ENCODE measurements around the gene CSNK2B.

Gene CSNK2B

GRCh38 chr6:31676904-31677303, 11.0 kb downstream of the CSNK2B start:
- Histone ChIP-seq H3K36me3 (ENCODE audit: control insufficient read depth, insufficient read depth, low read length) (peaks cover 3% of the 10 kb centered on the region), H3K4me1 (ENCODE audit: control insufficient read depth, insufficient read depth, low read length) (no peaks in the 10 kb centered on the region), H3K27me3 (ENCODE audit: control insufficient read depth, insufficient read depth, low read length, poor library complexity, severe bottlenecking) (peaks cover 16% of the 10 kb centered on the region), H3K9me3 (ENCODE audit: control insufficient read depth, low read length) (no peaks in the 10 kb centered on the region), H3K27ac (ENCODE audit: insufficient read depth, low read depth, low read length, poor library complexity, severe bottlenecking) (no peak overlapping the region), H3K4me3 (ENCODE audit: insufficient read depth, low read depth, low read length) (no peak overlapping the region)
- WGBS, 2 experiments = 80 to 84% methylated on average over 6 of the region's 6 CpGs

GRCh38 chr6:31677955-31678354, 12.1 kb downstream of the CSNK2B start:
- WGBS, 2 experiments = 84% methylated on average over 8 of the region's 8 CpGs
- Histone ChIP-seq H3K4me1 (ENCODE audit: control insufficient read depth, insufficient read depth, low read length) (no peaks in the 10 kb centered on the region), H3K9me3 (ENCODE audit: control insufficient read depth, low read length) (no peaks in the 10 kb centered on the region), H3K27me3 (ENCODE audit: control insufficient read depth, insufficient read depth, low read length, poor library complexity, severe bottlenecking) (peaks cover 22% of the 10 kb centered on the region), H3K4me3 (ENCODE audit: insufficient read depth, low read depth, low read length) (no peak overlapping the region), H3K27ac (ENCODE audit: insufficient read depth, low read depth, low read length, poor library complexity, severe bottlenecking) (no peak overlapping the region), H3K36me3 (ENCODE audit: control insufficient read depth, insufficient read depth, low read length) (no peaks in the 10 kb centered on the region)

GRCh38 chr6:31680226-31681134, 14.6 kb downstream of the CSNK2B start, which contains the start of gene LY6G5C:
Gene LY6G5C (minus strand): TSS chr6:31681067. CDS start chr6:31680373, 694 bp downstream.
- Histone ChIP-seq H3K27me3 (ENCODE audit: control insufficient read depth, insufficient read depth, low read length, poor library complexity, severe bottlenecking) (peaks cover 22% of the 10 kb centered on the region), H3K4me1 (ENCODE audit: control insufficient read depth, insufficient read depth, low read length) (peaks cover 9% of the 10 kb centered on the region), H3K4me3 (ENCODE audit: insufficient read depth, low read depth, low read length) (peak within 1 kb of the TSS; percentile 42), H3K9me3 (ENCODE audit: control insufficient read depth, low read length) (no peaks in the 10 kb centered on the region), H3K36me3 (ENCODE audit: control insufficient read depth, insufficient read depth, low read length) (no peaks in the 10 kb centered on the region), H3K27ac (ENCODE audit: insufficient read depth, low read depth, low read length, poor library complexity, severe bottlenecking) (no peak within 1 kb of the TSS)
- 13 to 17% methylated on average over 17 of the region's 17 CpGs for WGBS, 2 experiments

- H3K36me3 ChIP-seq (ENCODE audit: control insufficient read depth, insufficient read depth, low read length) = no peaks in the 10 kb centered on the region
- no peak overlapping the region for H3K27ac ChIP-seq (ENCODE audit: insufficient read depth, low read depth, low read length, poor library complexity, severe bottlenecking)
- WGBS, 2 experiments = 2% methylated on average over 40 of the region's 40 CpGs
- H3K4me3 ChIP-seq (ENCODE audit: insufficient read depth, low read depth, low read length) = peak overlapping the region; percentile 42
- no peaks in the 10 kb centered on the region for H3K9me3 ChIP-seq (ENCODE audit: control insufficient read depth, low read length)
- peaks cover 22% of the 10 kb centered on the region for H3K27me3 ChIP-seq (ENCODE audit: control insufficient read depth, insufficient read depth, low read length, poor library complexity, severe bottlenecking)
- H3K4me1 ChIP-seq (ENCODE audit: control insufficient read depth, insufficient read depth, low read length) = peaks cover 9% of the 10 kb centered on the region
Measured at GRCh38 chr6:31681135-31681671, 15.3 kb downstream of the CSNK2B start.

GRCh38 chr6:31683591-31683990, 17.7 kb downstream of the CSNK2B start:
- H3K9me3 ChIP-seq (ENCODE audit: control insufficient read depth, low read length) = no peaks in the 10 kb centered on the region
- 72 to 73% methylated on average over 13 of the region's 13 CpGs for WGBS, 2 experiments
- peaks cover 18% of the 10 kb centered on the region for H3K36me3 ChIP-seq (ENCODE audit: control insufficient read depth, insufficient read depth, low read length)
- peak overlapping the region; percentile 35 for H3K4me3 ChIP-seq (ENCODE audit: insufficient read depth, low read depth, low read length)
- peaks cover 22% of the 10 kb centered on the region for H3K27me3 ChIP-seq (ENCODE audit: control insufficient read depth, insufficient read depth, low read length, poor library complexity, severe bottlenecking)
- peaks cover 9% of the 10 kb centered on the region for H3K4me1 ChIP-seq (ENCODE audit: control insufficient read depth, insufficient read depth, low read length)
- H3K27ac ChIP-seq (ENCODE audit: insufficient read depth, low read depth, low read length, poor library complexity, severe bottlenecking) = no peak overlapping the region

GRCh38 chr6:31686483-31686882, 20.6 kb downstream of the CSNK2B start:
- Histone ChIP-seq H3K9me3 (ENCODE audit: control insufficient read depth, low read length) (no peaks in the 10 kb centered on the region), H3K36me3 (ENCODE audit: control insufficient read depth, insufficient read depth, low read length) (peaks cover 18% of the 10 kb centered on the region), H3K4me1 (ENCODE audit: control insufficient read depth, insufficient read depth, low read length) (peaks cover 9% of the 10 kb centered on the region), H3K27ac (ENCODE audit: insufficient read depth, low read depth, low read length, poor library complexity, severe bottlenecking) (no peak overlapping the region), H3K27me3 (ENCODE audit: control insufficient read depth, insufficient read depth, low read length, poor library complexity, severe bottlenecking) (peaks cover 10% of the 10 kb centered on the region), H3K4me3 (ENCODE audit: insufficient read depth, low read depth, low read length) (no peak overlapping the region)
- WGBS, 2 experiments = 93 to 95% methylated on average over 5 of the region's 5 CpGs

GRCh38 chr6:31687321-31687720, 21.4 kb downstream of the CSNK2B start:
- no peak overlapping the region for H3K27ac ChIP-seq (ENCODE audit: insufficient read depth, low read depth, low read length, poor library complexity, severe bottlenecking)
- 81% methylated on average over 8 of the region's 8 CpGs for WGBS, 2 experiments
- peaks cover 9% of the 10 kb centered on the region for H3K4me1 ChIP-seq (ENCODE audit: control insufficient read depth, insufficient read depth, low read length)
- peaks cover 2% of the 10 kb centered on the region for H3K27me3 ChIP-seq (ENCODE audit: control insufficient read depth, insufficient read depth, low read length, poor library complexity, severe bottlenecking)
- H3K36me3 ChIP-seq (ENCODE audit: control insufficient read depth, insufficient read depth, low read length) = peaks cover 18% of the 10 kb centered on the region
- no peak overlapping the region for H3K4me3 ChIP-seq (ENCODE audit: insufficient read depth, low read depth, low read length)
- H3K9me3 ChIP-seq (ENCODE audit: control insufficient read depth, low read length) = no peaks in the 10 kb centered on the region

GRCh38 chr6:31687860-31688693, 22.2 kb downstream of the CSNK2B start:
- H3K27ac ChIP-seq (ENCODE audit: insufficient read depth, low read depth, low read length, poor library complexity, severe bottlenecking) = no peak overlapping the region
- no peaks in the 10 kb centered on the region for H3K9me3 ChIP-seq (ENCODE audit: control insufficient read depth, low read length)
- WGBS, 2 experiments = 91 to 92% methylated on average over 14 of the region's 14 CpGs
- no peaks in the 10 kb centered on the region for H3K27me3 ChIP-seq (ENCODE audit: control insufficient read depth, insufficient read depth, low read length, poor library complexity, severe bottlenecking)
- peaks cover 21% of the 10 kb centered on the region for H3K36me3 ChIP-seq (ENCODE audit: control insufficient read depth, insufficient read depth, low read length)
- H3K4me1 ChIP-seq (ENCODE audit: control insufficient read depth, insufficient read depth, low read length) = peaks cover 9% of the 10 kb centered on the region
- no peak overlapping the region for H3K4me3 ChIP-seq (ENCODE audit: insufficient read depth, low read depth, low read length)

GRCh38 chr6:31689249-31690110, 23.6 kb downstream of the CSNK2B start:
- 84 to 88% methylated on average over 10 to 11 of the region's 11 CpGs for WGBS, 2 experiments
- Histone ChIP-seq H3K27ac (ENCODE audit: insufficient read depth, low read depth, low read length, poor library complexity, severe bottlenecking) (no peak overlapping the region), H3K9me3 (ENCODE audit: control insufficient read depth, low read length) (no peaks in the 10 kb centered on the region), H3K4me1 (ENCODE audit: control insufficient read depth, insufficient read depth, low read length) (no peaks in the 10 kb centered on the region), H3K36me3 (ENCODE audit: control insufficient read depth, insufficient read depth, low read length) (peaks cover 23% of the 10 kb centered on the region), H3K27me3 (ENCODE audit: control insufficient read depth, insufficient read depth, low read length, poor library complexity, severe bottlenecking) (no peaks in the 10 kb centered on the region), H3K4me3 (ENCODE audit: insufficient read depth, low read depth, low read length) (no peak overlapping the region)

Data from ectodermal cell (in vitro differentiated cells).